Activated CD4-positive, alpha-beta T cell treated with anti-CD3 and anti-CD28 coated beads, Interleukin-2, amount 50 U/mL, for 24 hours (primary cell): ENCODE results near the gene PDPR.
"Not testable (repeated sequence)": the region's sequence is repeated elsewhere in the genome, so short reads cannot be mapped to it uniquely, and the experiment has no call there.

Source experiments
- DNase-seq, 2 donors: peaks; one replicate each; pipeline ENCODE4 v3.0.0-alpha.2; 2020; ENCODE audit warnings: low read depth in 1 of 2, low spot score in 1 of 2

Gene PDPR

DNA sequence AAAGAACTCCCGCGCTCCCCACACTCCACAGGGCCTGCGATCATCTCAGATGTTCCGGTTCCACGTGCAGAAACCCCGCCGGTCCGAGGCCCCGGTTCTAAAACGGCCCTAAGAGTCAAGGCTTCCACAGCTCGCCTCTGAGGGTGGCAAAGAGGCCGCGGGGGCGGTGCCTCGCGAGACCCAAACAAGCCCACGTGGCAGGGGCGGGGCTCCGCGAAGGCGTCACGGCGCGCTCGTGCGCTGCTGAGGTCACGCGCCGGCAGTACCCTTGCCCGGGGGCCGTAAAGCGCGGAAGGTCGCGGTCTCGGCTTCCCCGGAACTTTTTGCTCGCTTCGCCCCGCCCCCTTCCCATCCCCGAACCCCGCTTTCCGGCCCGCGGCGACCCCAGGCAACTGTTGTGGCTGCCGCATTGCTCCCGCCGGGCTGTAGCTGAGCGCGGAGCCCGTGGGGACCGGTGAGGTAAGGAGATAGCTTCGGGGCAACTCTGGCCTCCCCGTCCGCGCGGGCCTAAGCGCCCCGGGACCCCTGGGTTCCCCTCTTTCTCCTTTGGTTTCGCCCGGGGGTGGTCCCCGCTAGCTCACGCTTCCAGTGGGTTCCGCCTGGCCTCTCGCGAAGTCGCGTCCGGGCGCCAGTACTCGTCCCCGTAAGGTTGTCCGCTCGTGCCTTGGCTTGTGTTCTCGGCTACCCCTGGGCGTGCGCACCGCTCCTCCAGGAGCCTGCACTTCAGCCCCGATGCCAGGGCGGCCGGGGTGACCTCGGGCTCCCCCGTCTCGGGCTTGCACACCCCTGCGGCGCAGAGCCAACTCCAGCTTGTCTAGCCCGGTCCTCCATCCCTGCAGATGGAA is at the start of gene PDPR:
PDPR (plus strand) TSS at position 351 of the 845 bp plus-strand sequence. CDS start 6,161 bp downstream, outside the sequence.
- DNase-seq = peak; percentile 82 to 87

DNA sequence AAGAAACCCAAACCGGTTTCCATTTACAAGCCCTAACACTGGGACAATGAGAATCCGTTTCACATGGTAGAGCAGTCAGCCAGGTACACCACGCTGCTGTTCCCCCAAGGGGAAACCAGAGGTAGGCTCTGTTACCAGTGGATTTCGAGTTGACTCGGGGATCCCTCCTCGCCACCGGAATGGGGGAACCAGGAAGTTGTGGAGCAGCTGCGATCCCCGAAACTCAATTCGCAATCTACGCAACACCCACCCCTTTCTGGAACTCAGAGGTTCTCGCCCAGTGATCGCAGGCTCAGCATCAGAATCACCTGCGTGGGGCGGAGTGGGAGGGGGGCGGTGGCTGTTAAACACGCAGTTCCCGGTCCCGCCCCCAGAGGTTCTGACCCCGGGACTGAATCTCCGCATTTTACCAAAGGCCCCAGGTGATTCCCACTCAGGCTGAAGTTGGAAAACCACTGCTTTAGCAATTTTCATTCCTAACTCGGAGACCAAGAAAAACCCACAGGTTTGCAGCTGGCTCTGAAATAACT is 49.2 kb upstream of the PDPR start:
- DNase-seq = peak; percentile 47 to 50

DNA sequence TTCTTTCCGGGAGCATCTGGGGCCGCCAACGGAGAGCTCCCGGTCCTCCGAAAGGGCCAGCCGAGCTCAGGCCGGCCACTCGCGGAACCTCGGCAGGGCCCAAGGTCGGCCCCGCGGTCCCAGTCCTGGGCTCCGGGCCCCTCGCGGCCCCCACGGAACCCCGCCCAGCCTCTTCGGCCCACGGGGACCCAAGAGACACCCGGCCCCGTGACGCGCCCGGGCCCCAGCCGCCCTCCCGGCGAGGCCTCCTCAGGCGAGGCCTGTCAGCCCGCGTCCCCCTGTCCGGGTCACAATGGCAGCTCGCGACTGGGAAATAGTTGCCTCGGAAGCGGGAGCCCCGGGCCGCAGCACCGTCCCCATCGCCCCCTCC is 48.8 kb upstream of the PDPR start:
- DNase-seq = not testable (repeated sequence)

DNA sequence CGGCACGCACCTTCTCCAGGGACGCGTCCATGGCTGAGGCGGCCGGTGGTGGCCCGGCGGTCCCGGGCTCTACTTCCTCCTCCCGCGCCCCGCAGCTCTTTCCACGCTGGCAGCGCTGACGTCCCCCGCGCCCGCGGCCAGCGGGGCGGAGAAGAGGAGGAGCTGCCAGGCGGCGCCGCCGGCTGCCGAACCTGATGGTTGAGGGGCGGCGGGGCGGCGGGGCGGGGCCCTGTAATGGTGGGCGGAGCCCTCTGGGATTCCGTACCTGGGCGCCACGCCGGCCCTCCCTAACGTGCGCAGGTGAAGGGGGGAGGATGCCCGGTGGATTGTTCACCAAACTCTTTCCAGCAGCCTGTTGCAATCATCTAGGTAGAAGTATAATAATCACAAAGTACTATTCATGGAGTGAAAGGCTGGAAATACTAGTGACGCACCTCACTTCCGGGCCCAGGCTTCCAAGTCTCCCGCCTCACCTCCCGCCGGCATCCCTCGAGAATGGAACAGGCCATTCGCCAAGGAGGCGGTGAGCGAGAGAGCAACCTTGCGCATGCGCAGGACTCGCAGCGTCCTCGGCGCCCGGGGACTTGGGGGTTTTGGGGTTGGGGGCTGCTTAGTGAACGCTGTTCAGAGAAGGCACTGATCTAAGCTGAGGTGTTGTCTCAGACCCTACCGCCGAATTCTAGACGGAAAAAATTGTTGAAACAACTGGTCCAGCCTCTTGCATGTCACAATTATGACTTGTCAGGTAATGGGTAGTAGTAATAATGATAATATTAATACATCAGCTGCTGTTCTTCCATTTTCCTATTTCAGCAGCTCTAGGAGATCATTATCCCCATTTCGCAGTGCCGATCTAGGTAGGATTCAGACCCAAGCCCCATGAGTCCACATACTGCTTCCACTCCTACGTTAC is 48.1 kb upstream of the PDPR start:
- peak; percentile 81 to 83 for DNase-seq

DNA sequence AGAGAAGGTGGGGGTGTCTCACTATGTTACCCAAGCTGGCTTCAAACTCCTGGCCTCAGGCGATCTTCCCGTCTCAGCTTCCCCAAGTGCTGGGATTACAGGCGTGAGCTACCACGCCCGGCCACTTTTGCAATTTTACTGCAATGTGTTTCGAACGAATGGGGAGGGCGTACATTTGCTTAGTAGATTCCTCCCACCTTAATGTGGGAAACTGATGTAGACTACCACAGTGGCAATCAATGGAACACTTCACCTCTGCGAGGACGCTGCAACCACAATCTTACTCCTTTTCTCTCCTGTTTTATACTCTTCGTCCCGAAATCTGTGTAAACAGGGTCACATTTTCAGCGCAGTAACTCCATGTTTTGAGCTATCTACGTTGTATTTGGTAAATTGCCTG is 47.4 kb upstream of the PDPR start:
- DNase-seq = not testable (repeated sequence)

DNA sequence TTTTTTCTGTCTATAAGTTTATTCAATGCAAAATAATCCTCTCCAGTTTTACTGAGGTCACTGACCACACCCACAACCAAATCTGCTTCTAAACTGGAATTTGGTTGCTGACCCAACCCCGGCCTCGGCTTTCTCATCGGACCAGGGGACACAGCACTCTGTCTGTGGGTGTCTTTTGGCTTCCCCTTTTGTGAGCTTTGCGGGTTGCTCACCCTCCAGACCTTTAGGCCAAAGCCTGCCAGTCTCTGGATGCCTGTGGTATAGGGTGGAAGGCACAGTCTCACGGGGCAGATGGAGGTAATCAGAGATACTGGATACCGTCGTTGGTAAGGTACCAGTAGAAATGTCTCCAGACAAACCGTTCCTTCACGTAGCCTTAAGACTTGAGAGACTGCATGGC is 35.1 kb upstream of the PDPR start:
- not testable (repeated sequence) for DNase-seq

DNA sequence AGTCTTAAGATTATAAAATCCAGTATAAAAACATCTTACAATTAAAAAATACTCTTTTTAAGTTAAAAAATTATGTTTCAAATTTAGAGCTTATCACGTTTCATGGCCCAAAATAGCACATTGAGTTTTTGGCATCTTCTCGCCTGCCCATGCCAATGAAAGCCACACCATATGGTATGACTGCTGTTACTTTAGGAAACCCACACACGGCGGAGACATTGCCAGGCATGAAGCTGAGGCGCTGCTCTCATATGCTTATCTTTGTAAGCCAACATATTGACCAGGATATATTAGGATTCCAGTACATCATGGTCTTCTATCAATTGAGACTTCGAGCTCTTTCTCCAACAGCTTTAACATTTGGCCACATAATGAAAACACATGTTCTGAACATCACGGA is 32.9 kb upstream of the PDPR start:
- DNase-seq = not testable (repeated sequence)

DNA sequence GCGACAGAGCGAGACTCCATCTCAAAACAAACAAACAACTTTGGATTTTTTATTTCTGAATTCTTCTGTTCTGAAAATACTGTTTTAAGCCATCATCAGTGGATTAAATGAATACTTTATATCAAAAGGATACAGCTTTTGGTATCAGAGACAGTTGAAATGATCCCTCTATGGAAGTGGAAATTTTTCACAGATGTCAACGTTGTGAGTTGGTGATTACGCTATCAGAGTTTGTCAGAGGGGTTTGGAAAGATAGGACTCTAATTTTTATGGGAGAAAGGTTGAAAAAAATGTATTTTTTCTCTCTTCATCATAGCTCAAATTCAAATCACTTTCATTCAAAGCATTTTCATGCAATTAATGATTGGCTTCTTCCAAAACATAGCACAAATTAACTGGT is 30.2 kb upstream of the PDPR start:
- DNase-seq = not testable (repeated sequence)

DNA sequence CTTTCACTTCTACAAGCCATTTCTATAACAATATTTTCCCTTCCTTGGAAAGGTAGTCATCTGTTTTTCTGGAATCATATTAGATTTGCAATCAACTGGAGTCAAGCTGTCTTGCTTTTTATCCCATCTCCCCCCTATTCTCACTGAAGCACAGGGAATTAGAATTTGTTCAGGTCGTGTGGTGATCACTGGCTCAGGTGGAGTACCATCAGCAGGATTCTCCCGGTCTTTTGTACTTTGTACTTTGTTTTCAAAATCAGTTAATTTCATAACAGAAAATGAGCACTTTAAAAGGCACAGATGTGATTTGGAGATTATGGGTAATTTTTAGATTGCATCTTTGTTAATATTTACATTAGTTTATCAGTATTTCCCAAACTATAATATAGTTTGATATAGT is 26.0 kb upstream of the PDPR start:
- not testable (repeated sequence) for DNase-seq

DNA sequence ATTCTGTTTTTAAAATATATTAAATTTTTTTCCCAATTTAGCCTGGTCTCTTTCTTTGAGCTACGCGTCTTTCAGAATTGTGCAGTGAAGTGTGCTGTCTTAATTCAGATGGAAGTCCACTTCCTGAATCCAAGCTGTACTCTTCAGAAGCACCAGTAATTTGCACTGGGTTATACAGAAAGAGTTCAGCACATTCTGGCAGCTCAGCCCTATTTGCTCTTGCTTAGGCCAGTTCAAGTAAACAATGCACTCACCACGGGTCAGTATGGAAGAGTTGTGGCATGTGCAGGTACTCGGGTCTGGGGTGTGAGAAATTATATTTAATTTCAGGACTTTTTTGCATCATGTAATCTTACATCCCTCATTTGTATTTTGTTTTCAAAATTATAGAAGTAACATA is 25.3 kb upstream of the PDPR start:
- not testable (repeated sequence) for DNase-seq

DNA sequence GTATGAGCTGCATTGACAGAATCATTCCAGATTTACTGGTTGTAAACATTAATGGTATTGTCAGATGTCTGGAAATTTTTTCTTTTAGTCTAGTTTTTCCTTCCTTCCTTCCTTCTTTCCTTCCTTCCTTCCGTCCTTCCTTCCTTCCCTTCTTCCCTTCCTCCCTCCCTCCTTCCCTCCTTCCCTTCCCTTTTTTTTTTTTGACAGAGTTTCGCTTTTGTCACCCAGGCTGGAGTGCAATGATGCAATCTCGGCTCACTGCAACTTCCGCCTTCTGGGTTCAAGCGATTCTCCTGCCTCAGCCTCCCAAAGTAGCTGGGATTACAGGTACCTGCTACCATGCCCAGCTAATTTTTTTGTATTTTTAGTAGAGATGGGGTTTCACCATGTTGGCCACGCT is 24.8 kb upstream of the PDPR start:
- DNase-seq = not testable (repeated sequence)

DNA sequence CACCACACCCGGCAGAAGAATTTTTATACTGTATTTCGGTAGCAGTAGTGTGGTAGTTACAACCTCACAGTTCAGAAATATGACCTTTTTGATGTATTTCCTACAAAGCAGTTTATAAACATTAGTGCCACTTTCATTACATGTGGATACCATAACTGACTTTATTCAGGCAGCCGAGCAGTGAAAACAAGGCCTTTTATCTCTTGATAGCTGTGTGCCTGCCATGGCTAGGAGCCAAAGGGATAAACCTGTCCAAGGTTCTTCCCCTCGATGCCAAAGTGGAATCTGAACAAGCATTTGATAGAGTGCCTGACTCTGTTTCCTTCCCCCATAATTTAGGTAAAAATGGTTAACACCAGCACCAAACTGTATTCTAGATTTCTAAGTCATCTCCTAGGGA is 23.0 kb upstream of the PDPR start:
- DNase-seq = not testable (repeated sequence)

DNA sequence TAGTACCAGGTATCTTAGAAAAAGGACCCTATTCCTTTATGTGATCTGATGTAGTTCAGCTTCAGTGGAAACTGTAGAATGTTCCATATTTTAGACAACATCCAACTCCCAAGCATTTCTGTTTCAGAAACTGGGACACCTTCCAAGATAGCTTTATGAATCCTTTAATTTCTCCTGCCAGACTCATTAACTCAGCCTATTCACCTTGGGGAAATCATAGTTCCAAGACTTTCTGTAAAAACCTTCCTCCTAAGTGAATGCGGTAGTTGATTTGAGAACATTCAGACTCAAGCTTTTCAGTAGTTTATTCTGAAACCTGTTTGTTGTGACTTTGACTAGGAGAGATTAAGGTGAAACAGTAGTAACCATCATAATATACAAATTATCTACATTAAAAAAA is 20.0 kb upstream of the PDPR start:
- not testable (repeated sequence) for DNase-seq

DNA sequence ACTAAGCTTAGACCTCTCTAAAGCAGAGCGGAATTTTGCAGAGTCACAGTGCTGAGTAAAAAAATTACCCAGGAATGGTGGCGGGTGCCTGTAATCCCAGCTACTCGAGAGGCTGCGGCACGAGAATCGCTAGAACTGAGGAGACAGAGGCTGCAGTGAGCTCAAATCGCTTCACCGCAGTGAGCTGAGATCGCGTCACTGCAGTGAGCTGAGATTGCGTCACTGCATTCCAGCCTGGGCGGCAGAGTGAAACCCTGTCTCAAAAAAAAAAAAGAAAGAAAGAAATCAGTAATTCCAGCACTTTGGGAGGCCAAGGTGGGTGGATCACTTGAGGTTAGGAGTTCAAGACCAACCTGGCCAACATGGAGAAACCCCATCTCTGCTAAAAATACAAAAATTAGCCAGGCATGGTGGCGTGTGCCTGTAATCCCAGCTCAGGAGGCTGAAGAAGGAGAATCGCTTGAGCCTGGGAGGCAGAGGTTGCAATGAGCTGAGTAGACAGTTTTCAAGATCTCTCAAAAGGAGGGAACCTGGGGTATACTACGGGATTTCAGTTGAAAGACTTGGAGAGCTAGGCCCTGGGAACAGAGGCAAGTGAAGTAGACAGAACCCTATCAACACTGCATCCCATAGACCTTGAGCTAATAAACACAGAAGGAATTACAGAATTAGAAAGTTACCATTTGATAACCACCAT is 4.4 kb upstream of the PDPR start:
- DNase-seq = not testable (repeated sequence)

DNA sequence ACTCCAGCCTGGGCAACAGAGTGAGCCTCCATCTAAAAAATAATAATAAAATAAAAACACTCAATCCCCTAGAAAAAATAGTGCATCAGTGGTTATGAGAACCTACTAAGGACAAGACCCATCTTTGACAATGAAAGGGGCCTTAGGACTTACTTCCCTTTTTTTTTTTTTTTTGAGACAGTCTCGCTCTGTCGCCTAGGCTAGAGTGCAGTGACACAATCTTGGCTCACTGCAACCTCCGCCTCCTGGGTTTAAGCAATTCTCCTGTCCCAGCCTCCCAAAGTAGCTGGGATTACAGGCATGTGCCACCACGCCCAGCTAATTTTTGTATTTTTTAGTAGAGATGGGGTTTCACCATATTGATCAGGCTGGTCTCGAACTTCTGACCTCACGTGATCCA is 2.0 kb upstream of the PDPR start:
- DNase-seq = not testable (repeated sequence)

DNA sequence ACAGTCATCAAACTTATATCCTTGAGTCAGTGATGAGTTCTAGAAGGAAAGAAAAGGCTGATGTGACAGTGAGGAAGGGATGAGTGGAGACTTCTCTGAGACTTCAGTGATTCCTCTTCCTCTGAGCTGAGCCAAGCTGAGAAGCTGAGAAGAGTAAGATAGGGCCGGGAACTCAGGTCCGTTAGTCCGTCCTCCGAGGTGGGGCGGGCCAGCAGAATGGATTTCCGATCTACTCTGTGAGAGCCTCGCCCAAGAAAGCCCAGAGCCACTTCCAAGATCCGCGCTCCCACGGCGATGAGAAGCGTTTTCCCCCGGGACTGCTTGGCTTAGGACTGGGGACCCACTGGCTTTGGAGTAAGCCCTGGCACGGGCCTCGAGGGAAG is 542 bp upstream of the PDPR start:
- not testable (repeated sequence) for DNase-seq

DNA sequence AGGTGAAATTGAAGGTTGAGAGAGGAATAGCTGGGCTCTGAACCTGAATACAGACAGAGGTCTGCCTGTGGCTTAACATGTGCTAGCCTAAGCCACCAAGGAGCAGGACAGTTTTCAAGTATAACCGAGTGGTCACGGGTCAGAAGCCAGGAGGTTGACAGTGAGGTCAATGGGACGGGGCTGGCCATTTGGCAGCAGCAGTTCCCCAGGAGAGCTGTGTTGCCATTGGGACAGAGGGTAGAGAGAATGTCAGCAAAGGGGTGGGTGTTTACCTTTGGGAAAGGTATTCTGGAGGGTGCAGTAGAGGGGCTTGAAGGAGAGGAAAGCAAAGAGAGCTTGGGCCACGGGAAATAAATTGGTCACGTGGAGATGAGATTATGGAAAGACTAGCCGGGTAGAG is 4.2 kb downstream of the PDPR start:
- not testable (repeated sequence) for DNase-seq

DNA sequence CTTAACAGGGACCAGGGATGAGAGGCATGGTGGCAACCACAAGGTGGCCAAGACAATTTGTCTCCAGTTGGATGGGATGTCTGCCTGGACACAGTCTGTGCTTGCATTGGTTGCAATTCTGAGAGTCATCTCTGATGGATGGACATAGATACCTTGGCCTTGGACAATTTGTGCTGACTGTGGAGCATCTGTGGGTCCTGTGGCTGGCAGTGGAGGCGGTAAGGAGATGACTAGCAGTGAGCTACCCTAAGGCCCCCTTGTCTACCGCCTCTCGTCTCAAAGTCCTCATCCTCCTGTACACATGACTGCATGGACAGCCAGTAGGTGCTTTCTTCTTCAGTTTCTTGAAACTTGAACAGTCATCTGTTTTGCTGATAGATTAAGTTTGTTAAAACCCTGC is 4.6 kb downstream of the PDPR start:
- not testable (repeated sequence) for DNase-seq

DNA sequence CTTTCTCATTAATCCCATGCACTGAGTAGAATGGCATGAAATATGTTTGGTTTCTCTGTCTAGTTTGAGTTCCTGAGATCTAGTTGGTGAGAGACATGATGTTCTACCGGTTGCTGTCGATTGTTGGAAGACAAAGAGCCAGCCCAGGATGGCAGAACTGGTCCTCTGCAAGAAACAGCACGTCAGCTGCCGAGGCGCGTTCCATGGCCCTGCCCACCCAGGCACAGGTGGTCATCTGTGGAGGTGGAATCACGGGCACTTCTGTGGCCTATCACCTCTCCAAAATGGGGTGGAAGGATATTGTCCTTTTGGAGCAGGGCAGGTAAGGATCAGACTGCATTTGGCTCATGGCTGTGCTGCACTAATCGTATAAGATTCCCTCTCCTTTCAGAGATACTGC is 6.3 kb downstream of the PDPR start:
- not testable (repeated sequence) for DNase-seq

DNA sequence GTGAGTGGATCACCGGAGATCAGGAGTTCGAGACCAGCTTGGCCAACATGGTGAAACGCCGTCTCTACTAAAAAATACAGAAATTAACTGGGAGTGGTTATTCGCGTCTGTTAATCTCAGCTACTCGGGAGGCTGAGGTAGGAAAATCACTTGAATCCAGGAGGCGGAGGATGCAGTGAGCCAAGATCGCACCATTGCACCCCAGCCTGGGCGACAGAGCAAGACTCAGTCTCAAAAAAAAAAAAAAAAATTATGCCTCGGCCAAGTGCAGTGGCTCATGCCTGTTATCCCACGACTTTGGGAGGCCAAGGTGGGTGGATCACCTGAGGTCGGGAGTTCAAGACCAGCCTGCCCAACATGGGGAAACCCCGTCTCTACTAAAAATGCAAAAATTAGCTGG is 9.7 kb downstream of the PDPR start:
- DNase-seq = not testable (repeated sequence)

DNA sequence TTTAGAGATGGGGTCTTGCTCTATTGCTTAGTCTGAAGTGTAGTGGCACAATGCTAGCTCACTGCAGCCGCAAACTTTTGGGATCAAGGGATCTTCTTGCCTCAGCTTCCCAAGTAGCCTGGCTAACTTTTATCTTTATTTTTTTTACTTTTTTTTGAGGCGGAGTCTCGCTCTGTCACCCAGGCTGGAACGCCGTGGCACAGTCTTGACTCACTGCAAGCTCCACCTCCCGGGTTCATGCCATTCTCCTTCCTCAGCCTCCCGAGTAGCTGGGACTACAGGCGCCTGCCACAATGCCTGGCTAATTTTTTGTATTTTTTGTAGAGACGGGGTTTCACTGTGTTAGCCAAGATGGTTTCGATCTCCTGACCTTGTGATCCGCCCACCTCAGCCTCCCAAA is 12.1 kb downstream of the PDPR start:
- not testable (repeated sequence) for DNase-seq
